Activated CD4-positive, alpha-beta memory T cell treated with anti-CD3 and anti-CD28 coated beads, Interleukin-2, amount 10 ng/mL, durations not matched to agents 7 days and 5 days (primary cell): ENCODE results near the gene PRPF31. TPM values are rescaled to one million over a fixed set of nuclear protein-coding genes. Genes with fewer than 3 reads are reported as not detected.
A peak's percentile ranks its signal among the peaks of the same experiment; 100 is the strongest.

Experiments
- CTCF ChIA-PET: fragments of 350-600 bp; sonication (Branson Sonifier 250); formaldehyde crosslinking; loops from one replicate; lab custom pipeline; 2021; ENCODE audit warnings: antibody characterized with exemption, inconsistent platforms; lab: Charles Lee
- POLR2A ChIA-PET: fragments of 350-600 bp; sonication (Branson Sonifier 250); formaldehyde crosslinking; loops from one replicate; lab custom pipeline; 2021; ENCODE audit warnings: antibody characterized with exemption; lab: Charles Lee
- DNase-seq: peaks from one replicate; pipeline ENCODE4 v3.0.0-alpha.2; 2020
- H3K27ac Mint-ChIP-seq: one replicate; pipeline ENCODE4 v1.8.0; 2021; ENCODE audit warnings: mild to moderate bottlenecking, mixed read lengths
- H3K27me3 Mint-ChIP-seq: one replicate; pipeline ENCODE4 v1.8.0; 2021; ENCODE audit warnings: mixed read lengths
- H3K36me3 Mint-ChIP-seq: one replicate; pipeline ENCODE4 v1.8.0; 2021; ENCODE audit warnings: low read depth, mixed read lengths
- H3K4me1 Mint-ChIP-seq: one replicate; pipeline ENCODE4 v1.8.0; 2021; ENCODE audit warnings: mixed read lengths
- H3K4me3 Mint-ChIP-seq: one replicate; pipeline ENCODE4 v1.8.0; 2021; ENCODE audit warnings: mild to moderate bottlenecking, mixed read lengths
- H3K9me3 Mint-ChIP-seq: one replicate; pipeline ENCODE4 v1.8.0; 2021; ENCODE audit warnings: mixed read lengths
- total RNA-seq, 2 experiments: library from RNA; stranded (reverse); gene quantifications; one replicate each; pipeline ENCODE4 v1.2.3, GENCODE V29; 2021

The PRPF31 gene
- total RNA-seq, 2 experiments from 2014 or later, result 53.5 to 55.0 TPM

- CTCF ChIA-PET, result interaction anchor here (0.9 to 2.4 kb wide), 12 partner anchors 21 to 302 kb away, joined by 3 to 24 read pairs (median 5); partner anchors contain the start of genes LENG1, MBOAT7, NDUFA3 and PRPF31
- Mint-ChIP-seq H3K27me3 (no peaks in the 10 kb centered on the region), H3K4me3 (peak overlapping the region; percentile 82), H3K27ac (peak overlapping the region; percentile 83), H3K36me3 (peaks cover 19% of the 10 kb centered on the region), H3K9me3 (no peaks in the 10 kb centered on the region), H3K4me1 (peaks cover 37% of the 10 kb centered on the region)
- POLR2A ChIA-PET, result interaction anchor here (1.2 to 4.5 kb wide), 15 partner anchors 12 to 381 kb away, joined by 3 to 66 read pairs (median 8); partner anchors contain the start of genes LENG1, LENG8, LENG9 and MBOAT7
- DNase-seq, result no peak
Observed at GRCh38 chr19:54136086-54136863, 20.7 kb downstream of the PRPF31 start.

GRCh38 chr19:54136864-54137698 lies 21.5 kb downstream of the PRPF31 start:
- Mint-ChIP-seq H3K27ac (peak overlapping the region; percentile 83), H3K4me3 (peak overlapping the region; percentile 82), H3K9me3 (no peaks in the 10 kb centered on the region), H3K36me3 (peaks cover 19% of the 10 kb centered on the region), H3K4me1 (peaks cover 39% of the 10 kb centered on the region), H3K27me3 (no peaks in the 10 kb centered on the region)
- ChIA-PET CTCF (interaction anchor here (0.5 to 2.4 kb wide), 16 partner anchors 19 to 301 kb away, joined by 3 to 24 read pairs (median 4); partner anchors contain the start of genes LENG1, MBOAT7, NDUFA3 and PRPF31), POLR2A (interaction anchor here (0.8 to 4.5 kb wide), 20 partner anchors 9 to 616 kb away, joined by 3 to 66 read pairs (median 6); partner anchors contain the start of genes LENG1, LENG8, LENG9 and MBOAT7)
- DNase-seq, result peak; percentile 99

GRCh38 chr19:54137699-54138488 lies 22.3 kb downstream of the PRPF31 start, which contains the start of gene CNOT3:
Gene CNOT3 (plus strand): TSS chr19:54137762. CDS start chr19:54142979, 5,217 bp downstream.
- H3K9me3 Mint-ChIP-seq, result no peaks in the 10 kb centered on the region

GRCh38 chr19:54138489-54139256 lies 23.1 kb downstream of the PRPF31 start:
- no peaks in the 10 kb centered on the region for H3K27me3 Mint-ChIP-seq
- CTCF ChIA-PET, result interaction anchor here (1.4 to 2.4 kb wide), 3 partner anchors 21 to 31 kb away, joined by 3 to 24 read pairs (median 16); partner anchors contain the start of genes LENG1, PRPF31 and TFPT
- H3K4me3 Mint-ChIP-seq, result peak overlapping the region; percentile 82
- DNase-seq, result no peak
- POLR2A ChIA-PET, result interaction anchor here (0.6 to 4.5 kb wide), 11 partner anchors 9 to 310 kb away, joined by 3 to 66 read pairs (median 9); partner anchors contain the start of genes LENG1, LENG8, PRPF31 and RPS9
- peaks cover 32% of the 10 kb centered on the region for H3K36me3 Mint-ChIP-seq
- peaks cover 39% of the 10 kb centered on the region for H3K4me1 Mint-ChIP-seq
- no peaks in the 10 kb centered on the region for H3K9me3 Mint-ChIP-seq
- H3K27ac Mint-ChIP-seq, result peak overlapping the region; percentile 83

More at GRCh38 chr19:54137699-54138488, 22.3 kb downstream of the PRPF31 start, which contains the start of gene CNOT3:
- ChIA-PET CTCF (interaction anchor here (0.9 to 2.4 kb wide), 15 partner anchors 20 to 271 kb away, joined by 3 to 24 read pairs (median 4); partner anchors contain the start of genes LENG1, MBOAT7, NDUFA3 and PRPF31), POLR2A (interaction anchor here (1.0 to 4.5 kb wide), 19 partner anchors 8 to 617 kb away, joined by 3 to 66 read pairs (median 6); partner anchors contain the start of genes LENG1, LENG8, LENG9 and MBOAT7)
- Mint-ChIP-seq H3K4me3 (peak within 1 kb of the TSS; percentile 82), H3K27me3 (no peaks in the 10 kb centered on the region), H3K4me1 (peaks cover 39% of the 10 kb centered on the region), H3K36me3 (peaks cover 25% of the 10 kb centered on the region), H3K27ac (peak within 1 kb of the TSS; percentile 83)
- DNase-seq, result peak; percentile 38

- CTCF ChIA-PET, result no interaction called here
- H3K36me3 Mint-ChIP-seq, result peaks cover 55% of the 10 kb centered on the region
- H3K4me1 Mint-ChIP-seq, result peaks cover 29% of the 10 kb centered on the region
- no peak overlapping the region for H3K4me3 Mint-ChIP-seq
- POLR2A ChIA-PET, result interaction anchor here (1.0 to 3.0 kb wide), 2 partner anchors 18 to 26 kb away, joined by 3 to 14 read pairs; partner anchors contain the start of genes LENG1, PRPF31 and TFPT
- no peak for DNase-seq
- no peaks in the 10 kb centered on the region for H3K27me3 Mint-ChIP-seq
- no peak overlapping the region for H3K27ac Mint-ChIP-seq
- no peaks in the 10 kb centered on the region for H3K9me3 Mint-ChIP-seq
Observed at GRCh38 chr19:54141356-54141755, 25.8 kb downstream of the PRPF31 start.

- H3K27ac Mint-ChIP-seq, result no peak overlapping the region
- CTCF ChIA-PET, result no interaction called here
Observed at GRCh38 chr19:54142166-54142780, 26.7 kb downstream of the PRPF31 start.

GRCh38 chr19:54145541-54146158 lies 30.1 kb downstream of the PRPF31 start:
- Mint-ChIP-seq H3K27me3 (no peaks in the 10 kb centered on the region), H3K4me1 (peaks cover 4% of the 10 kb centered on the region), H3K36me3 (peaks cover 68% of the 10 kb centered on the region), H3K4me3 (no peak overlapping the region), H3K9me3 (no peaks in the 10 kb centered on the region), H3K27ac (no peak overlapping the region)
- CTCF ChIA-PET, result no interaction called here
- POLR2A ChIA-PET, result interaction anchor here (0.7 kb wide), 1 partner anchor 8 kb away, joined by 3 read pairs; the partner anchor contains the start of gene CNOT3
- DNase-seq, result no peak

More at GRCh38 chr19:54142166-54142780, 26.7 kb downstream of the PRPF31 start:
- POLR2A ChIA-PET, result interaction anchor here (3.0 kb wide), 1 partner anchor 17 kb away, joined by 14 read pairs; the partner anchor contains the start of gene LENG1
- Mint-ChIP-seq H3K27me3 (no peaks in the 10 kb centered on the region), H3K36me3 (peaks cover 64% of the 10 kb centered on the region), H3K9me3 (no peaks in the 10 kb centered on the region), H3K4me1 (peaks cover 24% of the 10 kb centered on the region), H3K4me3 (no peak overlapping the region)
- no peak for DNase-seq

- Mint-ChIP-seq H3K4me1 (no peaks in the 10 kb centered on the region), H3K27me3 (no peaks in the 10 kb centered on the region), H3K4me3 (no peak overlapping the region), H3K36me3 (peaks cover 78% of the 10 kb centered on the region), H3K27ac (no peak overlapping the region), H3K9me3 (no peaks in the 10 kb centered on the region)
- CTCF ChIA-PET, result no interaction called here
- POLR2A ChIA-PET, result interaction anchor here (2.2 kb wide), 1 partner anchor 10 kb away, joined by 9 read pairs; the partner anchor contains the start of gene CNOT3
- no peak for DNase-seq
Observed at GRCh38 chr19:54147676-54148075, 32.1 kb downstream of the PRPF31 start.

- no peak overlapping the region for H3K27ac Mint-ChIP-seq
- CTCF ChIA-PET, result no interaction called here
- peaks cover under 1% of the 10 kb centered on the region for H3K4me1 Mint-ChIP-seq
- no peak for DNase-seq
- POLR2A ChIA-PET, result interaction anchor here (0.7 to 2.2 kb wide), 2 partner anchors 10 to 53 kb away, joined by 3 to 9 read pairs; partner anchors contain the start of gene CNOT3
- no peaks in the 10 kb centered on the region for H3K27me3 Mint-ChIP-seq
- H3K4me3 Mint-ChIP-seq, result no peak overlapping the region
- H3K36me3 Mint-ChIP-seq, result peaks cover 75% of the 10 kb centered on the region
- no peaks in the 10 kb centered on the region for H3K9me3 Mint-ChIP-seq
Observed at GRCh38 chr19:54148158-54148557, 32.6 kb downstream of the PRPF31 start.
